GM18526 (cell line): Measurements from ENCODE around the gene PKD1L1.

Source experiments
- POLR2A ChIP-seq: IDR thresholded peaks from 3 replicates; pipeline ENCODE4 v1.6.1; 2011; ENCODE audit not compliant: insufficient read length; ENCODE audit errors: extremely low read depth

PKD1L1 gene

DNA sequence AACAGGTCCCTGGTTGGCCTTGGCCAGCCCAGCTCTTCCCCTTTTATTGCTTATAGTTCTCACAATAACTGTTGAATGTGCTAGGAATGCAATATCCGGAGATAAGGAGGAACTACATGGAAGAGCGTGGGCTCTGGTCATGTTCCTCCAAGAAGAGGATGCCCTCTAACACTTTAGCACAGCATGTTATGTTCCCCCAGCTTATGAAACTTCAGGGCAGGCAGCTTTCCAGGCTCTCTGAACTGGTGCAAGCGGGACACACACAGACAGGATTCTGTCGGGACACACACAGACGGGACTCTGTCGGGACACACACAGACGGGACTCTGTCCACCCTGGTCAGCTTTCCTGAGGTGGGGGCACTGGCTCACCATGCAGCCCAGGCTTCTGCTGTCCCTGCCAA, 141.6 kb downstream of the PKD1L1 start:
- TF ChIP-seq POLR2A, result no peak

DNA sequence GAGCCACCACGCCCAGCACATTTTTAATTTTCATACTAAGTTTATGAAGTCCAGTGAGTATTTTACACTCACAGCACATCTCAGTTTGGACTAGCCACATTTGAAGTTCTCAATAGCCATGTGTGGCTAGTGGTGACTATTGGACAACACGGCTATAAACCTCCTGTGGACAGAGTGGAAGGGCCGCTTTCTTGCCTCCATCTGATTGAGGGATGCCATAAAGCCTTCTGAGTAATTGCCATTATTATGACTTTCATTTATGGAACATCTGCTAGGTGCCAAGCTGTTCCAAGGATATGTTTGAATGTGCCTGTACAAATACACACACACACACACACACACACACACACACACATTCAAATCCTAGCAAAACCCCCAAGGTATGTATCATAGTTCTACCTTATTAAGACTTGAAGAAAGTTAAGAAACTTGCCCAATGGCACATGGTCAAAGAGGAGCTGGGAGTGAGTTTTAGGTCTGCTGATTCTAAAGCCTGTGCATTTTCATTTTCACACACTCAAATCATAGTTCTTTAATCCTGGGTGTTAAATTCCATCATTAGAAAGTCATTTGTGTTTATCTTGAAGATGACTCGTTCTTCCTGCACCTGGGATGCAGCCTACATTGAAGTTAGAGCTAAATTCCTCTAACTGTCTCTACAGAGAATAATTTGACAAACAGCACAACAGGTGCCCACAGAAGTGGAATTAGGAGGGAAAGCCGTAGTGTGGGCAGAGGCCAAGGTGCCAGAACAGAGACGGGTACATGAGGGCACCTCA, 143.3 kb downstream of the PKD1L1 start:
- TF ChIP-seq POLR2A, result no peak

DNA sequence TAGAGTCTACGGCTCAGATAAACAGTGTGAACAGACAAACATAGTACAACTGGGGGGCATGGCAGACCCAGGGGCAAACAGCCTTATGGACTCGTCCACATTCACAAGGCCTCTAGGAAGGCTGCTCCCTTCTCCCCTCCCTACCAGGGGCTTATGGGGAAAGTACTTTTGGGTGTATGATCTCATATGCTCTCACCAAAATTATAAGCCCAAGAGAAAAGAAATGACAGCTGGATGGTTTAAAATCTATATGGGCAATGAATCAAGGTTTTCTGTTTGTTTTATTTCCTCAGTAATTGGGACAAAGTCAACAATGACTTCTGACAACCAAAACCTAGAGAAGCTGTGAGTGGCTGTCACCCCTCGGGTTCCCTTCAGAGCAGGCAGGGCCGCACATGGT, 144.4 kb downstream of the PKD1L1 start:
- TF ChIP-seq POLR2A, result no peak

DNA sequence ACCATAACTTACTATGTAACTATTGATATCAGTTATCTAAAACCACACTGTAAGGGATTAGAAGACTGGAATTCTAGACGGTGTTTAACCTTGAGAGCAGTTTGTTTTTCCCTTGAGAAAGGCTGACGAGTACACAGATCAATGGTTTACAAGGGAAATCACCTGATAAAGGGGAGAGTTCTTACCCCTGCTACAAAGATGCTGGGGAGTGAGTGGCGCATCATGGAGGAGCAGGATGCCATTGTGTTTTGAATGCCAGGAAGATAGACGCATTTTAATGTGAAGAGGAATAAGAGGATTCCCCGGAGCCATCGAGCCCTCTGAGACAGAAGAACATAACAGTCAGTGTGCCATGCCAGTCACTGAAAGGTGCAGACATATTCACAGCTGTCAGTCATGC, 145.2 kb downstream of the PKD1L1 start:
- TF ChIP-seq POLR2A, result no peak

DNA sequence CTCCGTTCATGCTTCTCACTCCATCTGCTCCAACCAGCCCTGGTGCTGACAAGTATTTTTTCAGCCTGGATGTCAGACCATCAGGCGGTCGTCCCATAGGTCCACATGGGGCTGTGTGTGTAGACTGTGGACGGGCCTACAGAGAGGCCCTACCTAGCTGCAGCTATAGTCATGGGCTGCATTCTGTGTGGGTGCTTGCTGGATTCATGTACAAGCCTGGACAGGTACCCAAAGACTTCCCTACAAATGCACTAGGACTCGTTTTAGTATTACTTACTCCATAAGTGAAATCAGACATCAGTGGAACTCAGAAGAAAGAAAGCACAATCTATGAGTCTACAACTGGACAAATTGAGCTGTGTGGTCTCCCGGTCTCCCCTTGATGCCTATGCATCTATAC, 146.8 kb downstream of the PKD1L1 start:
- no peak for TF ChIP-seq POLR2A

DNA sequence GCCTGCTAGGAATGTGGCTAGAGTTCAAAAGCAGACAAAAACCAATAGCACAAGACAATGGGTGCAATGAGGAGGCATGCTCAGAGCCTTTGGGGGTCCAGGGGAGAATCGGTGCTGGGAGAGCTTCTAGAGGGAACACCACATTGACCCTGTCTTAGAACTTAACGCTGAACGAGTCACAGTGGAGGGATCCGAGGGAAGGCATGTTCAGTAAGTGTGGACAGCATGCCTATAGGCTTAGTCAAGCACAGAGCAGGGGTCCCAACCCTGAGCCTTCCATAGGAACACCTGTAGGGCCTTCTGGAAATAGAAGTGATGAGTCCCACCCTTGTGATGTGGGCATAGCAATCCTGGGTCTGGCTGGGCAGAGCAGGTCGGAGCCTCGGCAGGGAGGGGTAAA, 148.7 kb downstream of the PKD1L1 start:
- TF ChIP-seq POLR2A, result no peak

DNA sequence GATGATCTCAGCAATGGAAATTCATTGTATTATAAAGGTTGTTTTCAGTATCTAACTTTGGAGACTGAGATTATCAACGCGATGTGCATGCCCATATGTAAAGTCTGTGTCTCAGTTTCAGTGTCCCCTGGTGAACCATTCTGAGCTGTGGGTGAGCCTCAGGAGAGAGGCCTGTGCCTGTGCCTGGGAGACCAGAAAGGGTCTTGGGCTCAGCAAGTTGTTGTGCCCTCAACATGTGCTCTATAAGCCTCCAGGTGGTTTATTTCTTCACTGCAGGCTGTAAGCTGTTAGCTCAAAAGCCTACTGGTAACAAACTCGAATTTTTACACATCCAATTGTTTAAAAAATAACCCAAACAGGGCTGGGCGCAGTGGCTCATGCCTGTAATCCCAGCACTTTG, 151.9 kb downstream of the PKD1L1 start:
- TF ChIP-seq POLR2A, result no peak

DNA sequence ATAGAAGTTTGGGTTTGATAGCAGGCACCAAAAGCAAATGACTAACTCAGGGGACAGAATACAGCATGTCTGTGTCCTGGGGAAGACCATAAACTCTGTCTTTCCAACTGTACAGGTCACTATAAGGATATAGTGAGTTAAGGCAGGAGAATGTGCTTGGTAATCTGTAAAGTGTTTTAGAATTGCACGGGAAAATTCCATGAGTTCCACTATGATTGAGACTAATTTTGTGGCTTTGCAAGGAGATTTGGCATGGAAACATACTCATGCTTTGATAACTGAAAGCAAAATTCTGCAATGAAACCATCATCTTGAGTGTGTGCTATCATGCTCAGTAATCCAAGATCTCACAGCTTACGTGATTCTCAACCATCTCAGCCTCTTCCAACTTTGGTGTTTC, 152.6 kb downstream of the PKD1L1 start:
- no peak for TF ChIP-seq POLR2A

DNA sequence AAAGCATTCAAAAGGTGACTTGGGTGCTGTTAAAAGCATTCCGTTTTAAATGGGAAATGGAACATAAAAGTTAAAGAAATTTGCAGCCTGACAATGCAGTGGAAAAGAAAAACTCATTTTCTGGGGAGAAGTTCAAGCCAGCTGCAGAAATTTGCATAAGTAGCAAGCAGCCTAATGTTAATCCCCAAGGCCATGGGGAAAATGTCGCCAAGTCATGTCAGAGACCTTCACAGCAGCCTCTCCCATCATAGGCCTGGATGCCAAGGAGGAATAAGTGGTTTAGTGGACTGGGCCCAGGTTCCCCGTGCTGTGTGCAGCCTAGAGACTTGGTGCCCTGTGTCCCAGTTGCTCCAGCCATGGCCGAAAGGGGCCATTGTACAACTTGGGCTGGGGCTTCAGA, 154.2 kb downstream of the PKD1L1 start:
- TF ChIP-seq POLR2A, result no peak

DNA sequence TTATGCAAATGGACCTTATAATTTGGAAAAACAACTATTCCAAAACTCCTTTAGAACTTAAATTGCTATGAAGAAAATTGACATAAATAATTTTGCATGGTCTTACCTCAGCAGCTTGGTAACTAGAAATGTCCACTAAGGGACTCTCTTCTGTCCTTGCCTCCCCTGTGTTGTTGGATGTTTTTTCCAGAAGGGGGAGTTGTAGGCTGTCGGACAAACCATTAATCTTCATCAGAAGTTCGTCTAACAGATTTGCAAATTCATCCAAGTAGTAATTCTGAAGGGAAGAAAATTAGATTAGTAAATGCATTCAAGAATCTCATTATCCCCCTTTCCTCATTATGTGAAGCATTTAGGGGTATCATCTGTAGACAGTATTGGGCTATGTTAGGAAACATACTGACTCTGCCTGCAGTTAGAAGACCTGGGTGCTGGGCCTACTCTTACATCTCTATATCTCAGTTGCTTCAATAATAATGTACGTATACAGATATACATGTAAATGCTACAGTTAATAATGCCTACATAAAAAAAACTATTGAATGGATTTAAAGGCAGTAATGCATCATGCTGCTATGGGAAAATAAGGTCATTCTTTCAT, 155.6 kb downstream of the PKD1L1 start:
- no peak for TF ChIP-seq POLR2A

DNA sequence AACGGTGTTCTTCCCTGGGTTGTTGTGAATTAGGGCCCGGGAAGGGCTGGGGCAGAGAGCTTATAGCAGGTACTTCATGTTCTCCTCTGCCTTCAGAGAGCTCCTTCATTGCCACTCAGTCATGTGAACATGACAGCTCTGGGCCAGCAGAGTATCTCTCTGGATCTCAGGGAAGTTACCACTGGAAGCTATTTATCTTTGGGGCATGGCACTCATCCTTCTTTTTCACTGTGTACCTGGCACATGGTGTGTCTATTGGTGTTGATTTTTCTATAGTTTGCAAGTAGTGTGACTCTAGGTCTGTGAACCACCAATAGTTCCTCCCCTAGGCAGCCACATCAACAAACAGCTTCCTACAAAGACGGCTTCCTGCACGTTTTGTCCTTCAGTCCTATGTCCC, 156.6 kb downstream of the PKD1L1 start:
- no peak for TF ChIP-seq POLR2A

DNA sequence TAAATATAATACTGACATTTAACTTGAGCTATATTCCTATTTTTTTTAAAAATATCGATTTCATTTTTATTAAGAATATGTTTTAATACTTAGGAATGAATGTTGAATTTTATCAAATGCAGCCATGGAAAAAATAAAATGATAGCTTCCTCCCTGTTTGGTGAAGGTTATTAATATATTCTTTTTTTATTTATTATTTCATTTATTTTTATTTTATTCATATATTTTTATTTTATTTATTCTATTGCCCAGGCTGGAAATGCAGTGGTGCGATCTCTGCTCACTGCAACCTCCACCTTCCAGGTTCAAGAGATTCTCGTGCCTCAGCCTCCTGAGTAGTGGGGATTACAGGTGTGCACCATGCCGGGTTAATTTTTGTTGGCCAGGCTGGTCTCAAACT, 160.2 kb downstream of the PKD1L1 start:
- no peak for TF ChIP-seq POLR2A

DNA sequence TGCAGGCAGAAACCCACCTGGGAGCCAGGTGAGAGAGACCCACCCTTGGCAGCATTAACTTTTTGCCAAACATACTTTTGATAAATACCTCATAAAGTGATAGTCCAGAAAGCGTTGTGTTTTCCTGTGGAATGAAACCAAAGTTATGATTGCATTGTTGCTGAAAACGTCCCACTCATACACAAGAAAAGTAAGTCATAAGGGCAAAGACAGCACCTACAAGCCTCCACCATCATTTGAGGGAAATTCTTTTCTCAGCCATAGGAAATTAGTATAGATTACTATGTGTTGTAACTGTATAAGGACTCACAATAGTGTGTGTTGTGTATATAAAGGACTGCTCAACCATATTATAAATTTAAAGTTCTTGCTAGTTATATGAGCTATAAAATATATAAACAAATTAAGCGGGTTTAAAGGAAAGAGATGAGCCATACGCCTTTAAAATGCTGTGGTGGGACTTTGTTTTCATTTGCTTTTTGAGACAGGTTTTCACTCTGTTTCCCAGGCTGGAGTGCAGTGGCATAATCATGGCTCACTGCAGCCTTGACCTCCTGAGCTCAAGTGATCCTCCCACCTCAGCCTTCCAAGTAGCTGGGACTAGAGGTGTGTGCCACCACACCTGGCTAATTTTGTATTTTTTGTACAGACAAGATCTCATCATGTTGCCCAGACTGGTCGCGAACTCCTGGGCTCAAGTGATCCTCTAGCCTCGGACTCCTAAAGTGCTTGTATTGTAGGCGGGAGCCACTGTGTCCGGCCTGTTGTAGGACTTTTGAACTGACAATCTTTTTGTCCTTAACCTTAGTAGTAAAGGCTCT, 160.8 kb downstream of the PKD1L1 start:
- no peak for TF ChIP-seq POLR2A

DNA sequence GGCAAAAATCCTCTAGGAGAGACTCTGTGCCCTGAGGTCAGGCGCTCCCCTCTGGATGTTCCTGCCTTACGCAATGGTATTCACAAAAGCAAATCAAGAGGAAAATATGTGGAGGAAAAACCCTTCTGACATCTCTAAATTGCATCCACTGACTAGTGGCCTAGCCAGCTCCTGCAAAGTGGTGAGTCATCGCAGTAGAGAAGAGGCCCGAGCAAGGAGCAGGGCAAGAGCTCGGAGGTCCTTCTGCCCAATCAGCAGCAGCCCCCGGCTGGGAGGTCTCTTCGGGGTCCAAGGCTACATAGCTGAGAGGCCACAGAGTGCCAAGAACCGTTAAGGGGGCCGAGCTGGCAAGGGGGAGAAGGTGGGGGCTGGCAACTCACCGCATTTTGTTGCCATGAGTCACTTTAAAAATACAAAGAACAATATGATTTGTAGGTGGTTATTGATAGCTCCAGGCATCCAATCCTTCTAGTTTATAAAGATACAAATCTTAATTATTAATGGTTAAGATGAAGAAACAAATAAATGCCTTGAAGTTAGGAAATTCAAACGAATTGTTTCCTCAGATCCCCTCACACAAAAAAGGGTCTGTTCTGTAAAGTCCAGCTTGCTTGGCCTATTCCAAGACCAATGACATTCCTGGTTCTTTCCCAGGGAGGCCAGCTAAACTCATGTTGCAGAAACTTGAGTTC, 161.6 kb downstream of the PKD1L1 start:
- no peak for TF ChIP-seq POLR2A

DNA sequence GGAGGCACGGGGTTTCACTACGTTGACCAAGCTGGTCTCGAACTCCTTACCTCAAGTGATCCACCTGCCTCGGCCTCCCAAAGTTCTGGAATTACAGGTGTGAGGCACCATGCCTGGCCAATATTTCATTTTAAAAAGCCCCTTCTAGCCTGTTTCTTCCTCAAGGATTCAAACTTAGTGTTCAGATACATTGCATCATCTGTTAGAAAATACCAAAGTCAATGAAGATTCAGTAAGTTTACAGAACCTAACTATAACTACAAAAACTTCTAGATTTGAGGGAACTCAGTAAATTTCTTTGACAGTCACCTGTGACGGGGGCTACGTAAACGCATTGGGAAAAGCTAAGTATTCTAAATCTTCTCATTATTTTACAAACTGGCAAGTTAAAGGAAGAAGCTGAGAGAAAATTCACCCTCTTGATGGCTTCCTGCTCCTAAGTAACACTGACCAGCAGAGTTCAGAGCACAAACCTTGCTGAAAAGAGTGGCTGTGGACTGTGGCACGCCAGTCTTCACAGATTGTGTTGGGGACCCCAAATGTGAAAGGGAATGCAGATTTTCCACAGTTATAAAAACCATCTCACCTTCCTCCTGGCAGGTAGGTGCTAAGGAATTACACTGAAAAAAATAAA, 162.2 kb downstream of the PKD1L1 start:
- TF ChIP-seq POLR2A, result no peak

DNA sequence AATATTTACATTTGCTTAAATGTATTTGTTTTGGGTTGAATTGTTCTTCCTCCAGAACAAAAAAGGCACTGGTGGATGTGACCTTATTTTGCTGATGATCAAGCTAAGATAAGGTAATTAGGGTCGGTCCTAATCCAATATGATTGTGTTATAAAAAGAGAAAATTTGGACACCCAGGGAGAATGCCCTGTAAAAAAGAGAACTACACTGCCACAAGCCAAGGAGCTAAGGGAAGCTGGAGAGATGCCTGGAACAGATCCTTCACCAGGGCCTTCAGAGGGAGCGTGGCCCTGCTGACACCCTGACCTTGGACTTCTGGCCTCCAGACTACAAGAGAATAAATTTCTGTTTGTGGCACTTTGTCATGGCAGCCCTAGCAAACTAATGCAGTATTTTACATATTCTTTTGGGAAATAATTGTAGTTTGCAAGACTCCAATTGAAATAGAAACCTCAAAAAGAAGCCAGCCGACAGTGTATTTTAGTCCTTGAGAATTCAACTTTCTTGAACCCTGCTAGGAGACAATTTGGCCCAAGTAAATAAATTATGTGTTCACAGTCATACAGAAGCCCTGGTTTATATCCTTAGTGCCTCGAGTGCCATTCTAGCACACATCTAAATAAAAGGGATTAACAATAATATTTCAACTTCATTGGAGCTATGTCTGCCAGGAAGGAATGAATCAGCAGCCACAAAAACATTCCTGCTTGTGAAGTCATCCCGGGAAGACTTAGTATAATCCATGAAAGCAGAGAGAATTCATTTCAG, 164.6 kb downstream of the PKD1L1 start:
- TF ChIP-seq POLR2A, result no peak
